Activated T-cell treated with anti-CD3 and anti-CD28 coated beads, Interleukin-2, amount 50 U/mL, for 1 hour (primary cell): ENCODE data around the gene ARHGAP23.

ENCODE experiments used
- DNase-seq: peaks from one replicate; pipeline ENCODE4 v3.0.0-alpha.2; 2020

The ARHGAP23 gene

GRCh38 chr17:38428112-38428642 lies at the start of gene ARHGAP23:
ARHGAP23 (plus strand) TSS chr17:38428464; CDS start chr17:38428486, 22 bp downstream.
- DNase-seq, result peak; percentile 53

GRCh38 chr17:38379448-38379847 lies 48.8 kb upstream of the ARHGAP23 start:
- no peak for DNase-seq

GRCh38 chr17:38395090-38395489 lies 33.2 kb upstream of the ARHGAP23 start:
- DNase-seq, result no peak

GRCh38 chr17:38397227-38397626 lies 31.0 kb upstream of the ARHGAP23 start:
- no peak for DNase-seq

- DNase-seq, result no peak
These were observed 28.0 kb upstream of the ARHGAP23 start for GRCh38 chr17:38400286-38400685.

GRCh38 chr17:38401459-38401858 lies 26.8 kb upstream of the ARHGAP23 start:
- no peak for DNase-seq

GRCh38 chr17:38402897-38403296 lies 25.4 kb upstream of the ARHGAP23 start:
- no peak for DNase-seq

- DNase-seq, result no peak
These were observed 24.8 kb upstream of the ARHGAP23 start for GRCh38 chr17:38403491-38403890.

- DNase-seq, result no peak
These were observed 23.9 kb upstream of the ARHGAP23 start for GRCh38 chr17:38404174-38404943.

- DNase-seq, result no peak
These were observed 22.6 kb upstream of the ARHGAP23 start for GRCh38 chr17:38405654-38406053.

- no peak for DNase-seq
These were observed 18.1 kb upstream of the ARHGAP23 start for GRCh38 chr17:38410201-38410600.

- DNase-seq, result no peak
These were observed 12.7 kb upstream of the ARHGAP23 start for GRCh38 chr17:38415250-38416194.

- no peak for DNase-seq
These were observed 11.4 kb upstream of the ARHGAP23 start for GRCh38 chr17:38416840-38417209.

GRCh38 chr17:38417210-38417951 lies 10.9 kb upstream of the ARHGAP23 start:
- DNase-seq, result no peak

GRCh38 chr17:38418062-38418692 lies 10.1 kb upstream of the ARHGAP23 start:
- DNase-seq, result no peak

GRCh38 chr17:38418693-38419507 lies 9.4 kb upstream of the ARHGAP23 start:
- DNase-seq, result no peak

- no peak for DNase-seq
These were observed 8.7 kb upstream of the ARHGAP23 start for GRCh38 chr17:38419508-38419981.

- DNase-seq, result no peak
These were observed 7.7 kb upstream of the ARHGAP23 start for GRCh38 chr17:38420518-38420917.

GRCh38 chr17:38421171-38421841 lies 7.0 kb upstream of the ARHGAP23 start:
- no peak for DNase-seq
